Measurements from ENCODE around the gene KLF12. TPM values are rescaled to one million over a fixed set of nuclear protein-coding genes. Genes with fewer than 3 reads are reported as not detected.

The KLF12 gene
- polyA plus RNA-seq, 2 donors: 0.54 to 0.69 TPM

- 61 to 62% methylated on average over 3 of the region's 3 CpGs for WGBS, 2 donors
- no peak overlapping the region for H3K27ac ChIP-seq (ENCODE audit: low read depth in 2 of 2, low read length in 1 of 2)
- H3K4me1 ChIP-seq (ENCODE audit: control insufficient read depth in 2 of 2, insufficient read depth in 2 of 2, low read length in 1 of 2): peaks cover 0 to 3% of the 10 kb centered on the region in 2 donors
- H3K4me3 ChIP-seq (ENCODE audit: low read depth in 1 of 2, low read length in 2 of 2): no peak overlapping the region
- no peaks in the 10 kb centered on the region for H3K9me3 ChIP-seq (ENCODE audit: control insufficient read depth in 2 of 2, insufficient read depth in 1 of 2, low read depth in 1 of 2, low read length in 1 of 2)
- no peaks in the 10 kb centered on the region for H3K27me3 ChIP-seq (ENCODE audit: control insufficient read depth in 1 of 2, insufficient read depth in 2 of 2, low read length in 2 of 2)
- H3K36me3 ChIP-seq (ENCODE audit: control insufficient read depth in 2 of 2, insufficient read depth in 2 of 2, low read length in 1 of 2): no peaks in the 10 kb centered on the region
Observed at GRCh38 chr13:74158571-74159352, 24.6 kb upstream of the KLF12 start.

DNA sequence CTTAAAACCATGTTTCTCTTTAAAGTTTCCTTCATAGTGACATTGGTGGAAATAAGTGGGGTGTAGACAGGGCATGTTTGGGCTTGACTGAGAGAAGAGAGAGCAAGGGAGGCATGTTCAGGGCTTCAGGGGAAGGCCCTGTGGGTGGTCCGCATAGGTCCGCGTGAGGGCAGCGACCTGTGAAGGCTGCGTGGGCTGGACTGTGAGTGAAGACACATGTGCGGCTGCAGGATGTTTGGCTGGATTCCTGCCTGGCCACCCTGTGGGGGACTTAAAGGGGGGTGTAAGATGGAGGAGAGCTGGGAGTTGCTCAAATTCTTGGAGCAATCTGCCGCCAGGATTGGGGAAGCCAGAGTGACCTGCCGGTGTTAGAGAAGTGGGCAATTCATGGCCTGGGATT, 23.8 kb upstream of the KLF12 start:
- H3K36me3 ChIP-seq (ENCODE audit: control insufficient read depth in 2 of 2, insufficient read depth in 2 of 2, low read length in 1 of 2): no peaks in the 10 kb centered on the region
- no peaks in the 10 kb centered on the region for H3K27me3 ChIP-seq (ENCODE audit: control insufficient read depth in 1 of 2, insufficient read depth in 2 of 2, low read length in 2 of 2)
- no peak overlapping the region for H3K4me3 ChIP-seq (ENCODE audit: low read depth in 1 of 2, low read length in 2 of 2)
- H3K4me1 ChIP-seq (ENCODE audit: control insufficient read depth in 2 of 2, insufficient read depth in 2 of 2, low read length in 1 of 2): peaks cover 0 to 3% of the 10 kb centered on the region in 2 donors
- H3K27ac ChIP-seq (ENCODE audit: low read depth in 2 of 2, low read length in 1 of 2): no peak overlapping the region
- WGBS, 2 donors: 72 to 78% methylated on average over 8 of the region's 8 CpGs
- no peaks in the 10 kb centered on the region for H3K9me3 ChIP-seq (ENCODE audit: control insufficient read depth in 2 of 2, insufficient read depth in 1 of 2, low read depth in 1 of 2, low read length in 1 of 2)

DNA sequence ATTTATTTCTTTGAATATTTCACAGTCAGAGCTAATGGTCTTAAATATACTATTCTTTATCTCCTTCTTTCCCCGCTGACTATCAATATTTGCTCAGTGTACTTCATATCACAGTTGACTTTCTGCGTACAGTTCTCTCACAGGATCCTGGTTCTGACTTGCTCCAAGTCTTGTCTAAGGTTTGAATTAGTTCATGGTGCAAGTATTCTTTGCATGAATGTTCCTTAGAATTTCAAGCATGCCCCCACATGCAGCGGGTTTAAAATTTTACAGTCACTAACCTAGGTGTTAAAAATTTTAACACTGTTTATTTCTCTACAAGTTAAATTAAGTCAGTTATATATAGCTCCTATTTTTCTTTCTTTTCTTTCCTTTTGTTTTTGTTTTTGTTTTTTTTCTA, 20.8 kb upstream of the KLF12 start:
- Histone ChIP-seq H3K9me3 (ENCODE audit: control insufficient read depth in 2 of 2, insufficient read depth in 1 of 2, low read depth in 1 of 2, low read length in 1 of 2) (no peaks in the 10 kb centered on the region), H3K4me3 (ENCODE audit: low read depth in 1 of 2, low read length in 2 of 2) (no peak overlapping the region), H3K27me3 (ENCODE audit: control insufficient read depth in 1 of 2, insufficient read depth in 2 of 2, low read length in 2 of 2) (no peaks in the 10 kb centered on the region), H3K4me1 (ENCODE audit: control insufficient read depth in 2 of 2, insufficient read depth in 2 of 2, low read length in 1 of 2) (peaks cover 0 to 3% of the 10 kb centered on the region in 2 donors), H3K27ac (ENCODE audit: low read depth in 2 of 2, low read length in 1 of 2) (no peak overlapping the region), H3K36me3 (ENCODE audit: control insufficient read depth in 2 of 2, insufficient read depth in 2 of 2, low read length in 1 of 2) (no peaks in the 10 kb centered on the region)
- WGBS, 2 donors: 61% methylated on average over 3 of the region's 3 CpGs

- Histone ChIP-seq H3K4me1 (ENCODE audit: control insufficient read depth in 2 of 2, insufficient read depth in 2 of 2, low read length in 1 of 2) (peaks cover 0 to 3% of the 10 kb centered on the region in 2 donors), H3K4me3 (ENCODE audit: low read depth in 1 of 2, low read length in 2 of 2) (no peak overlapping the region), H3K9me3 (ENCODE audit: control insufficient read depth in 2 of 2, insufficient read depth in 1 of 2, low read depth in 1 of 2, low read length in 1 of 2) (no peaks in the 10 kb centered on the region), H3K36me3 (ENCODE audit: control insufficient read depth in 2 of 2, insufficient read depth in 2 of 2, low read length in 1 of 2) (no peaks in the 10 kb centered on the region), H3K27ac (ENCODE audit: low read depth in 2 of 2, low read length in 1 of 2) (no peak overlapping the region), H3K27me3 (ENCODE audit: control insufficient read depth in 1 of 2, insufficient read depth in 2 of 2, low read length in 2 of 2) (no peaks in the 10 kb centered on the region)
- 21 to 68% methylated on average over 2 of the region's 2 CpGs for WGBS, 2 donors
Observed at GRCh38 chr13:74153316-74153715, 19.1 kb upstream of the KLF12 start.

DNA sequence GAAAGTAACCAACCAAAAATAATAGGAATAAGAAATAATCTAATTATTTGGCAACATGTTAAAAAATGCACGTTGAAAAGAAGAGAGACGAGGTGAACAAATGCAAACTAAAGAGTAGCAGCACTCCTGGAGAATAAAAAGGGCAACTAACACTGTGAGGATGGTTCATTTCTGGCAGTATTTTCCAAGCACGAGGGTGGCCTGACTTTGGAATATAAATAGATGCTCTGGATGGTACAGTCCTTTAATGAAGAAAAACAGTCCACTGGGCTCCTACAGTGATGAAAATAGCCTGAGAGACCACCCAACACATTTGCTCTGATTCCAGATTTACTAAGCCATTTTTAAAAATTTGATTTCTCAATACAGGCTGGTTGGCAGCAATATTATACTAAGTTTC, 17.7 kb upstream of the KLF12 start:
- H3K4me1 ChIP-seq (ENCODE audit: control insufficient read depth in 2 of 2, insufficient read depth in 2 of 2, low read length in 1 of 2): no peaks in the 10 kb centered on the region
- H3K36me3 ChIP-seq (ENCODE audit: control insufficient read depth in 2 of 2, insufficient read depth in 2 of 2, low read length in 1 of 2): no peaks in the 10 kb centered on the region
- H3K27ac ChIP-seq (ENCODE audit: low read depth in 2 of 2, low read length in 1 of 2): no peak overlapping the region
- H3K4me3 ChIP-seq (ENCODE audit: low read depth in 1 of 2, low read length in 2 of 2): no peak overlapping the region
- no peaks in the 10 kb centered on the region for H3K27me3 ChIP-seq (ENCODE audit: control insufficient read depth in 1 of 2, insufficient read depth in 2 of 2, low read length in 2 of 2)
- no peaks in the 10 kb centered on the region for H3K9me3 ChIP-seq (ENCODE audit: control insufficient read depth in 2 of 2, insufficient read depth in 1 of 2, low read depth in 1 of 2, low read length in 1 of 2)
- 35 to 46% methylated on average over 3 of the region's 3 CpGs for WGBS, 2 donors

DNA sequence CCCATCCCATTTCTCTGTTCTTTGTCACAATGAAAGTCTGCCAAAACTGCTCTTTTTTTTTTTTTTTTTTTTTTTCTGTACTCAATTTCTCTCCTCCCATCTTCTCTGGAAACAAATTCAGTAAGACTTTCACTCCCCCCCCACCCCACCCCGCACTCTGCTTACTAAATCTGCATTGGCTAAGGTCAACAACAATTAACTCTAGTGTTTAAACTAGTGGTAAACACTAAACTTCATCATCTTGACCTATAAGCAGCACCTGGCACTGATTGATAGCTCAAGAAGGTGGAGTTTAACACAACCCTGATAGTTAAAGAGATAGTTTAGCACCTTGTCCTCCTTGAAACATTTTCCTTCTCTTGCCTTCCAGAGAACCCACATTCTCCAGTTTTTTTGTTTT, 14.1 kb upstream of the KLF12 start:
- Histone ChIP-seq H3K36me3 (ENCODE audit: control insufficient read depth in 2 of 2, insufficient read depth in 2 of 2, low read length in 1 of 2) (no peaks in the 10 kb centered on the region), H3K9me3 (ENCODE audit: control insufficient read depth in 2 of 2, insufficient read depth in 1 of 2, low read depth in 1 of 2, low read length in 1 of 2) (no peaks in the 10 kb centered on the region), H3K27ac (ENCODE audit: low read depth in 2 of 2, low read length in 1 of 2) (no peak overlapping the region), H3K27me3 (ENCODE audit: control insufficient read depth in 1 of 2, insufficient read depth in 2 of 2, low read length in 2 of 2) (no peaks in the 10 kb centered on the region), H3K4me1 (ENCODE audit: control insufficient read depth in 2 of 2, insufficient read depth in 2 of 2, low read length in 1 of 2) (no peaks in the 10 kb centered on the region), H3K4me3 (ENCODE audit: low read depth in 1 of 2, low read length in 2 of 2) (no peak overlapping the region)
- WGBS, 2 donors: 50 to 60% methylated on average over 1 of the region's 1 CpG

DNA sequence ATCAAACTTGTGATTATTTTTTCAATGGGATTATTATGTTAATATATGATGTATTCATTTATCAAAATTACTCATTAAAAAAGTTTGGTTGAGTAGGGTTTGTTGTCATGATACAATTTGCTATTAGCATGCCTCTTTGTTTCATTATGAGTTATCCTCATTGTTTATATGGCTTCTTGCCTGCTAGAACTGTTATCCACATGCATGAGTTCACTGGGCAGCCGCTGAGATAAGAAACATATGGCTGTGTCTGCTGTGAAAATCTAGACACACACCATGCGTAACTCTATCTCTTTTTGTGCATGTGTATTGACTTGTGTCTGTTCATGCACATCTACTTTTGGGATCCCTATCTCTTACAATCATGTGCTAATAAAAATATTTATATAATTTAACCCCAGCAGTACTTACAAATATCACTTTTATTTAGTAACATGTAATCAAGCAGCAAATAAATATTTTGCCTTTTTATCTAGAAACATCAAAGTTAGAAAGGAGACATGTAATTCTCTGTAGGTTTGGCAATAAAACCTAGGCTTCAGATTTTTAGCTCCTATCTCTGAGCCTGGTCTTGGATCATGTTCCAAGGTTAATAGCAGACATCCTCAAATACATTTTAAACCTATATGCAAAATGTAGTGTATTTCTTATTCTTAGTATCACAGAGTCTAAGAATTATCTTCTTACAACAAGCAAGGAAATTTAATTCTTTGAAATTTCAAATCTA, 11.2 kb upstream of the KLF12 start:
- Histone ChIP-seq H3K27me3 (ENCODE audit: control insufficient read depth in 1 of 2, insufficient read depth in 2 of 2, low read length in 2 of 2) (no peaks in the 10 kb centered on the region), H3K36me3 (ENCODE audit: control insufficient read depth in 2 of 2, insufficient read depth in 2 of 2, low read length in 1 of 2) (no peaks in the 10 kb centered on the region), H3K9me3 (ENCODE audit: control insufficient read depth in 2 of 2, insufficient read depth in 1 of 2, low read depth in 1 of 2, low read length in 1 of 2) (no peaks in the 10 kb centered on the region), H3K27ac (ENCODE audit: low read depth in 2 of 2, low read length in 1 of 2) (no peak overlapping the region), H3K4me1 (ENCODE audit: control insufficient read depth in 2 of 2, insufficient read depth in 2 of 2, low read length in 1 of 2) (no peaks in the 10 kb centered on the region), H3K4me3 (ENCODE audit: low read depth in 1 of 2, low read length in 2 of 2) (no peak overlapping the region)
- 51 to 66% methylated on average over 2 of the region's 2 CpGs for WGBS, 2 donors

- Histone ChIP-seq H3K4me3 (ENCODE audit: low read depth in 1 of 2, low read length in 2 of 2) (no peak overlapping the region), H3K9me3 (ENCODE audit: control insufficient read depth in 2 of 2, insufficient read depth in 1 of 2, low read depth in 1 of 2, low read length in 1 of 2) (no peaks in the 10 kb centered on the region), H3K27me3 (ENCODE audit: control insufficient read depth in 1 of 2, insufficient read depth in 2 of 2, low read length in 2 of 2) (no peaks in the 10 kb centered on the region), H3K27ac (ENCODE audit: low read depth in 2 of 2, low read length in 1 of 2) (no peak overlapping the region), H3K36me3 (ENCODE audit: control insufficient read depth in 2 of 2, insufficient read depth in 2 of 2, low read length in 1 of 2) (no peaks in the 10 kb centered on the region), H3K4me1 (ENCODE audit: control insufficient read depth in 2 of 2, insufficient read depth in 2 of 2, low read length in 1 of 2) (no peaks in the 10 kb centered on the region)
- WGBS, 2 donors: 62 to 66% methylated on average over 3 of the region's 3 CpGs
Observed at GRCh38 chr13:74144269-74144668, 10.1 kb upstream of the KLF12 start.

DNA sequence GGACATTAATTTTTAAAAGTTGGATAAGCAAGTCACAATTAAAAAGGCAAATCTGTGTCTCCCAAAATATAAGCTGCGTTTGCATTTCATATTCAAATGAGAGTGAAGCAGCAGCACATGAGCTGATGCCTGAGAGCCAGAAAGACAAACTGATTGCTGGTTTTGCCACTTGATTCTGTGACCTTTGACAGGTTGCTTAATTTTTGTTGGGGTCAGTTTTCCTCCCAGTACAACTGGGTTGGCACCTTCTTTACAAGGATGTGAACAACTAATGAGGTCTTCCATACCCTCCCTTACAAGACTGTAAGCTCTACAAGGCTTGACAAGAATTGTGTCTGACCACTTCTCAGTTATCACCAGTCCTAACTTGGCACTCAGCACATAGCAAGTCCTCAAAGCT, 8.1 kb upstream of the KLF12 start:
- H3K27me3 ChIP-seq (ENCODE audit: control insufficient read depth in 1 of 2, insufficient read depth in 2 of 2, low read length in 2 of 2): no peaks in the 10 kb centered on the region

DNA sequence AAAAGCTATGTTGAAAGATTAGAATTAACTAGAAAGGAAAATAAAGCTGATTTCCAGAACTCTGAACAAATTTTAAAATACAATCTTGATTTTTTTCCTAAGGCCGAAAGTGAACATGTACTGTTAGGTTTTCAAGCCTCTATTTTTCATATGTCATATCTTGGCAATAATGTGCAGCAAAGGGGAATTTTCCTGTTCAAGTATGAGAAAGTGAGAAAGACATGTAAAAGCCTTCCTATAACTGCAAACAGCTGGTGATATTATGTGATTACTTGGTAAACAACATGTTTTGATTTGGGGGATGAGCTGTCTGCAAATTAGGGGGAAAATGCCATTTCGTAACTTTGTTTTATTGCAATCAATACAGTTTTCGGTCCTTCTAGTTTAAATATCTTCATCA, 4.0 kb upstream of the KLF12 start:
- H3K9me3 ChIP-seq (ENCODE audit: control insufficient read depth in 2 of 2, insufficient read depth in 1 of 2, low read depth in 1 of 2, low read length in 1 of 2): no peaks in the 10 kb centered on the region
- H3K27me3 ChIP-seq (ENCODE audit: control insufficient read depth in 1 of 2, insufficient read depth in 2 of 2, low read length in 2 of 2): no peaks in the 10 kb centered on the region
- H3K4me1 ChIP-seq (ENCODE audit: control insufficient read depth in 2 of 2, insufficient read depth in 2 of 2, low read length in 1 of 2): peaks cover 0 to 3% of the 10 kb centered on the region in 2 donors
- no peak overlapping the region for H3K27ac ChIP-seq (ENCODE audit: low read depth in 2 of 2, low read length in 1 of 2)
- H3K36me3 ChIP-seq (ENCODE audit: control insufficient read depth in 2 of 2, insufficient read depth in 2 of 2, low read length in 1 of 2): no peaks in the 10 kb centered on the region
- WGBS, 2 donors: 92 to 95% methylated on average over 3 of the region's 3 CpGs
- no peak overlapping the region for H3K4me3 ChIP-seq (ENCODE audit: low read depth in 1 of 2, low read length in 2 of 2)

More for the DNA sequence above, 8.1 kb upstream of the KLF12 start:
- WGBS, 2 donors: 90 to 91% methylated on average over 1 of the region's 1 CpG
- no peaks in the 10 kb centered on the region for H3K9me3 ChIP-seq (ENCODE audit: control insufficient read depth in 2 of 2, insufficient read depth in 1 of 2, low read depth in 1 of 2, low read length in 1 of 2)
- no peaks in the 10 kb centered on the region for H3K36me3 ChIP-seq (ENCODE audit: control insufficient read depth in 2 of 2, insufficient read depth in 2 of 2, low read length in 1 of 2)
- no peaks in the 10 kb centered on the region for H3K4me1 ChIP-seq (ENCODE audit: control insufficient read depth in 2 of 2, insufficient read depth in 2 of 2, low read length in 1 of 2)
- H3K4me3 ChIP-seq (ENCODE audit: low read depth in 1 of 2, low read length in 2 of 2): no peak overlapping the region
- H3K27ac ChIP-seq (ENCODE audit: low read depth in 2 of 2, low read length in 1 of 2): no peak overlapping the region
